ENCODE results near the gene C1QTNF2. TPM values are rescaled to one million over a fixed set of nuclear protein-coding genes. Genes with fewer than 3 reads are reported as not detected.

The C1QTNF2 gene
- total and polyA plus RNA-seq, 2 donors from 2014 or later: 1.4 to 2.8 TPM

- Histone ChIP-seq H3K9me3 (ENCODE audit: control insufficient read depth in 2 of 3, insufficient read depth in 1 of 3, low read length in 3 of 3) (no peaks in the 10 kb centered on the region), H3K4me1 (ENCODE audit: control insufficient read depth in 2 of 3, insufficient read depth in 2 of 3, low read depth in 1 of 3, low read length in 3 of 3) (peaks cover 0 to 5% (median 0%) of the 10 kb centered on the region in 3 donors), H3K4me3 (ENCODE audit: low read length in 3 of 3) (no peak overlapping the region), H3K27ac (ENCODE audit: low read depth in 2 of 2, low read length in 2 of 2) (no peak overlapping the region), H3K9ac (ENCODE audit: low read length in 3 of 3) (no peak overlapping the region), H3K36me3 (ENCODE audit: control insufficient read depth in 2 of 3, insufficient read depth in 3 of 3, low read length in 3 of 3) (no peaks in the 10 kb centered on the region), H3K27me3 (ENCODE audit: control insufficient read depth, insufficient read depth, low read length) (no peaks in the 10 kb centered on the region)
- DNase-seq (peak in 1 of 5 donors; percentile 19), FAIRE-seq (no peak)
- intact Hi-C loops (cut with DNase I): no loop called here
- TF ChIP-seq, protein P1, sequence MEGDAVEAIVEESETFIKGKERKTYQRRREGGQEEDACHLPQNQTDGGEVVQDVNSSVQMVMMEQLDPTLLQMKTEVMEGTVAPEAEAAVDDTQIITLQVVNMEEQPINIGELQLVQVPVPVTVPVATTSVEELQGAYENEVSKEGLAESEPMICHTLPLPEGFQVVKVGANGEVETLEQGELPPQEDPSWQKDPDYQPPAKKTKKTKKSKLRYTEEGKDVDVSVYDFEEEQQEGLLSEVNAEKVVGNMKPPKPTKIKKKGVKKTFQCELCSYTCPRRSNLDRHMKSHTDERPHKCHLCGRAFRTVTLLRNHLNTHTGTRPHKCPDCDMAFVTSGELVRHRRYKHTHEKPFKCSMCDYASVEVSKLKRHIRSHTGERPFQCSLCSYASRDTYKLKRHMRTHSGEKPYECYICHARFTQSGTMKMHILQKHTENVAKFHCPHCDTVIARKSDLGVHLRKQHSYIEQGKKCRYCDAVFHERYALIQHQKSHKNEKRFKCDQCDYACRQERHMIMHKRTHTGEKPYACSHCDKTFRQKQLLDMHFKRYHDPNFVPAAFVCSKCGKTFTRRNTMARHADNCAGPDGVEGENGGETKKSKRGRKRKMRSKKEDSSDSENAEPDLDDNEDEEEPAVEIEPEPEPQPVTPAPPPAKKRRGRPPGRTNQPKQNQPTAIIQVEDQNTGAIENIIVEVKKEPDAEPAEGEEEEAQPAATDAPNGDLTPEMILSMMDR (IDR thresholded peaks at IDR 0.05; ENCODE audit: borderline replicate concordance, extremely low read depth, insufficient read depth): no peak
Measured at GRCh38 chr5:160315968-160316367, 54.5 kb downstream of the C1QTNF2 start.

DNA sequence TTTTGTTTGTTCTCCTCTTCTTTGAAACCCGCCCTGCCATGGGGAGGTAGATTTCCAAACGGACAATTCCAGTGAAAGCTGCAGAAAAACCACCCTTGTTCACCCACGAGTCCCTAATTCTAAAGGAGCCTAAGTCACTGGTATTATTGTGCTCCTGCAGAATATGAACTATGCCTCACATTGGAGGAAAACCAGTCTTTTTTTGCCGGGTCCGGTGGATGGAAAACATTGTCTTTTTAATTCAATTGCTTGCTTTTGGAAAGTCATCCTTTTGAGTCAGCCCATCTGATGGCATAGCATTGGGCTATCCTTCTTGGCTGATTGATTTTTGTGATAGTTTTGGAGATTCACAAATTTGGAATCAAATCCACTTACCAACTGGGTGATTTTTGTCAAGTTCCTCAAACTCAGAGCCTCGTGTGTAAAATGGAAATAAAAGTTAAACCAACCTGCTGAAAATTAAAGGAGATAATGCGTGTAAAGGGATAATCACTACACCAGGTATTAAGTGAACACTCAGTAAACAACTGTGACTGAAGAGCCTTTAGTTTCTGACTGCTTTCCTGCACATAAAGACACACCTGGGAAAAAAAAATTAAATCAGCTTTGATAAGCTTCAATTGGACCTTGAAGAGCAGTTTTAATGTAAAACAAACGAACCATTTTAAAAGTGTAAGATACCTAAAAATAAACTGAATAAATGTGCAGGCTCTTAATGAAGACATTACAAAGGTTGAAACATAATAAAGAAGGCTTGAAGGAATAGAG, 57.3 kb downstream of the C1QTNF2 start:
- TF ChIP-seq, protein P1 (IDR thresholded peaks at IDR 0.05; ENCODE audit: borderline replicate concordance, extremely low read depth, insufficient read depth): no peak
- no peak for FAIRE-seq

DNA sequence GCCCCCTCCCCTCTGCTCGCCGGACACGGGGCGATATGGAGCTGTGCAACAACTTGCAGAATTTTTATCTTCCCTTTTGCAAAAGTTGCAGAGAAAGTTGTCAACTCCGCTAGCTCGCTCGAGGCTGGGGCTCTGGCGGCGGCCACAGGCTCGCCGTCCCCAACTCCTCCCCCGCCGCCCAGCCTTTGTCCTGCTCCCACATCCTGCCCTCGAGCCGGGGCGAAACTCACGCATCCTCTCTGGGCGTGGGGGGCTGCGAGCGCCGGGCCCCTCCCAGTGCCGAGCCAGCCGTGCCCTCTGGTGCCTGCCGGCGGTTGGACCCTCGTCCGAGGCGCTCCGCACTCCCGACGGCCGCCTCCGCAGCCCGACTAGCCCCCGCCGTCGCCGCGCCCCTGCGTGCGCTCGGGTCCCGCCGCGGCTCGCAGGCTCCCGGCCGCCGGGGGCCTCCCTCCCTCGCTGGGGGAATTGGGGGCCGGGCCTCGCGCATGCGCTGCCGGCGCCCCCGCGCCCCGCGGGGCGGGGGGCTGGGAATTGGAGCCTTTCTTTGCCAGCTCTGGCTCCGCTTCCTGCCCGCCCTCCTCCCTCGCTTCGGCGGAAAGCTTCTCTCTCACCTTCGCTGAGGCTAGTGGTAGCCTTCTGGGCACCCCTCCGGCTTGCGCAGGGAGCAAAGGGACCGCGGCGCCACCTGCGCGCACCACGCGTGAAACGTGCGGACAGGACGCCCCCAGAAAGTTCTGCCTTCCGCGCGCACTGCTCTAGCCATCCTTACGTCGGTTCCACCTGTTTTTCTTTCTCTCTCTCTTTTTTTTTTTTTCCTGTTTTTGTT, 58.1 kb downstream of the C1QTNF2 start, which contains the start of gene CCNJL:
Gene CCNJL (minus strand): TSS at position 431 of the 826 bp plus-strand sequence. CDS start 641 bp downstream, outside the sequence.
- H3K9me3 ChIP-seq (ENCODE audit: control insufficient read depth in 2 of 3, insufficient read depth in 1 of 3, low read length in 3 of 3): no peaks in the 10 kb centered on the region
- H3K4me1 ChIP-seq (ENCODE audit: control insufficient read depth in 2 of 3, insufficient read depth in 2 of 3, low read depth in 1 of 3, low read length in 3 of 3): peaks cover 0 to 3% (median 0%) of the 10 kb centered on the region in 3 donors
- peak within 1 kb of the TSS; percentile 10 to 50 for H3K27ac ChIP-seq (ENCODE audit: low read depth in 2 of 2, low read length in 2 of 2)
- TF ChIP-seq, protein P1 (IDR thresholded peaks at IDR 0.05; ENCODE audit: borderline replicate concordance, extremely low read depth, insufficient read depth): no peak
- H3K36me3 ChIP-seq (ENCODE audit: control insufficient read depth in 2 of 3, insufficient read depth in 3 of 3, low read length in 3 of 3): no peaks in the 10 kb centered on the region
- peak; percentile 82 to 94 (median 88) for DNase-seq
- FAIRE-seq: no peak
- H3K9ac ChIP-seq (ENCODE audit: low read length in 3 of 3): peak within 1 kb of the TSS in 2 of 3 donors; percentile 39 to 59
- H3K4me3 ChIP-seq (ENCODE audit: low read length in 3 of 3): peak within 1 kb of the TSS; percentile 68 to 72 (median 71)
- intact Hi-C loops (cut with DNase I): no loop called here
- no peaks in the 10 kb centered on the region for H3K27me3 ChIP-seq (ENCODE audit: control insufficient read depth, insufficient read depth, low read length)

More for the DNA sequence above, 57.3 kb downstream of the C1QTNF2 start:
- no peaks in the 10 kb centered on the region for H3K27me3 ChIP-seq (ENCODE audit: control insufficient read depth, insufficient read depth, low read length)
- H3K9me3 ChIP-seq (ENCODE audit: control insufficient read depth in 2 of 3, insufficient read depth in 1 of 3, low read length in 3 of 3): no peaks in the 10 kb centered on the region
- intact Hi-C loops (cut with DNase I): no loop called here
- H3K4me3 ChIP-seq (ENCODE audit: low read length in 3 of 3): peak overlapping the region; percentile 56 to 71 (median 57)
- peaks cover 0 to 5% (median 0%) of the 10 kb centered on the region in 3 donors for H3K4me1 ChIP-seq (ENCODE audit: control insufficient read depth in 2 of 3, insufficient read depth in 2 of 3, low read depth in 1 of 3, low read length in 3 of 3)
- peak overlapping the region in 1 of 2 donors; percentile 50 for H3K27ac ChIP-seq (ENCODE audit: low read depth in 2 of 2, low read length in 2 of 2)
- H3K36me3 ChIP-seq (ENCODE audit: control insufficient read depth in 2 of 3, insufficient read depth in 3 of 3, low read length in 3 of 3): no peaks in the 10 kb centered on the region
- peak overlapping the region in 2 of 3 donors; percentile 39 to 59 for H3K9ac ChIP-seq (ENCODE audit: low read length in 3 of 3)
- DNase-seq: peak in 1 of 5 donors; percentile 22
